Measurements from ENCODE around the gene STXBP2. TPM values are rescaled to one million over a fixed set of nuclear protein-coding genes. Genes with fewer than 3 reads are reported as not detected.

Gene STXBP2
- total RNA-seq, 1 experiment from 2014 or later, result 133 TPM

- no TSS peak for BruUV-seq (replicated peaks)
- H3K36me3 ChIP-seq (ENCODE audit: low read depth, low read length), result peaks cover 13% of the 10 kb centered on the region; the same call in 1 of the 2 replicates
- peak within 1 kb of the TSS; percentile 87 for H3K4me3 ChIP-seq (ENCODE audit: low read length)
- H3K79me2 ChIP-seq (ENCODE audit: low read length), result peaks cover 57% of the 10 kb centered on the region
- ChIA-PET POLR2A (ENCODE audit: unreplicated experiment) (interaction anchor here (1.8 kb wide), 1 partner anchor 61 kb away, joined by 48 read pairs; no protein-coding TSS in a partner anchor), CTCF (interaction anchor here (0.8 to 1.3 kb wide), 3 partner anchors 32 to 61 kb away, joined by 3 to 14 read pairs (median 3); partner anchors contain the start of gene TRAPPC5)
- no peaks in the 10 kb centered on the region for H3K9me3 ChIP-seq (ENCODE audit: low read length)
- no peak within 1 kb of the TSS for H3K27ac ChIP-seq (ENCODE audit: low read length)
- peak within 1 kb of the TSS; percentile 89 for H3K9ac ChIP-seq (ENCODE audit: low read length)
- ATAC-seq, result peak; percentile 99
- H2AFZ ChIP-seq (ENCODE audit: low read length), result peak within 1 kb of the TSS; percentile 43
- peaks cover 15% of the 10 kb centered on the region for H3K4me1 ChIP-seq (ENCODE audit: insufficient read depth, low read length)
- H3F3A ChIP-seq (ENCODE audit: low read length, unreplicated experiment), result no peaks in the 10 kb centered on the region
- no peaks in the 10 kb centered on the region for H4K20me1 ChIP-seq (ENCODE audit: low read length)
- intact Hi-C loops (cut with micrococcal nuclease), result no loop called here
- no peaks in the 10 kb centered on the region for H3K27me3 ChIP-seq (ENCODE audit: low read length)
- H3K9me2 ChIP-seq (replicated peaks; ENCODE audit: low read length), result no peaks in the 10 kb centered on the region
- peak; percentile 100 for DNase-seq
- TF ChIP-seq CTCF (conservative IDR thresholded peaks at IDR 0.05; ENCODE audit: low read depth, low read length), result no peak
- TF ChIP-seq EZH2phosphoT487 (IDR thresholded peaks at IDR 0.05; ENCODE audit: borderline replicate concordance, low read length), result no peak
- no peak for TF ChIP-seq EZH2 (IDR thresholded peaks at IDR 0.05; ENCODE audit: low read length, unreplicated experiment)
- H3K4me2 ChIP-seq (ENCODE audit: low read length), result peak within 1 kb of the TSS; percentile 95
Measured at GRCh38 chr19:7629347-7630054, 7.4 kb upstream of the STXBP2 start, which contains the start of the genes PET100 and XAB2. Gene PET100 (plus strand): TSS chr19:7629793. CDS start chr19:7629834, 41 bp downstream. Gene XAB2 (minus strand): TSS chr19:7629545. CDS start chr19:7629527, 18 bp downstream.

GRCh38 chr19:7631577-7631976 lies 5.3 kb upstream of the STXBP2 start:
- H3K27ac ChIP-seq (ENCODE audit: low read length), result no peak overlapping the region
- TF ChIP-seq EZH2 (IDR thresholded peaks at IDR 0.05; ENCODE audit: low read length, unreplicated experiment) (no peak), CTCF (conservative IDR thresholded peaks at IDR 0.05; ENCODE audit: low read depth, low read length) (no peak), EZH2phosphoT487 (IDR thresholded peaks at IDR 0.05; ENCODE audit: borderline replicate concordance, low read length) (no peak)
- DNase-seq (no peak), ATAC-seq (no peak)
- H3F3A ChIP-seq (ENCODE audit: low read length, unreplicated experiment), result no peaks in the 10 kb centered on the region
- H3K9ac ChIP-seq (ENCODE audit: low read length), result no peak overlapping the region
- no peaks in the 10 kb centered on the region for H3K9me2 ChIP-seq (replicated peaks; ENCODE audit: low read length)
- POLR2A ChIA-PET (ENCODE audit: unreplicated experiment), result no interaction called here
- H3K9me3 ChIP-seq (ENCODE audit: low read length), result no peaks in the 10 kb centered on the region
- BruUV-seq (replicated peaks), result no TSS peak
- H3K4me2 ChIP-seq (ENCODE audit: low read length), result no peak overlapping the region
- H3K79me2 ChIP-seq (ENCODE audit: low read length), result peaks cover 51% of the 10 kb centered on the region
- CTCF ChIA-PET, result no interaction called here
- peaks cover 16% of the 10 kb centered on the region for H3K4me1 ChIP-seq (ENCODE audit: insufficient read depth, low read length)
- H2AFZ ChIP-seq (ENCODE audit: low read length), result no peak overlapping the region
- H3K36me3 ChIP-seq (ENCODE audit: low read depth, low read length), result peaks cover 4% of the 10 kb centered on the region; the same call in 1 of the 2 replicates
- no peaks in the 10 kb centered on the region for H3K27me3 ChIP-seq (ENCODE audit: low read length)
- no peak overlapping the region for H3K4me3 ChIP-seq (ENCODE audit: low read length)
- intact Hi-C loops (cut with micrococcal nuclease), result no loop called here
- H4K20me1 ChIP-seq (ENCODE audit: low read length), result no peaks in the 10 kb centered on the region

Measured in PC-3 (cell line).